ENCODE data around the gene SLX9. TPM values are rescaled to one million over a fixed set of nuclear protein-coding genes. Genes with fewer than 3 reads are reported as not detected.

Gene SLX9
- polyA plus RNA-seq, 1 of the 3 experiments (the other 2 are of a cell fraction) = 42.9 TPM

DNA sequence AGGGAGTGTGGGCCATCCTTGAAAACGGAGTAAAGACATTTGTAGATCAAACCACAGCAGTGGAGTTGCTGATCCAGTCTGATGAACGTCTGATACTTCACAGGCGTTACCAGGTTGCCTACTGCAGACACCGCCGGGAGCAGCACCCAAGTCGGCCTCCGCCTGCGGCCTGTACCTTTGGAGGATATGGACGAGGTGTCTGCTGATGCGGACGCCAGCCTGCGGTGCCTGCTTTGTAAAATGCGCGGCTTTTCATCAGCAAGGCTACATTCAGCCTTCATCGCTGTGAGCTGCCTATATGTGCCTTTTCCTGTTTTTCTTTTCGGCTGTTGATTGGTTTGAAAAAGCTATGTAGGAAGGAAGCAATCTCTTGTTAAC lies 16.0 kb downstream of the SLX9 start:
- Histone ChIP-seq H3K4me1 (ENCODE audit: control insufficient read depth in 1 of 2, insufficient read depth in 2 of 2, low read depth in 1 of 2, low read length in 1 of 2) (peaks cover 0 to 14% of the 10 kb centered on the region in 2 experiments; a peak in 2 of 4 replicates), H3K4me2 (no peak overlapping the region), H3K79me2 (ENCODE audit: insufficient read depth) (peaks cover 44% of the 10 kb centered on the region; the same call in 1 of the 2 replicates), H3K27me3 (ENCODE audit: insufficient read depth) (no peaks in the 10 kb centered on the region), H3K9ac (no peak overlapping the region), H2AFZ (ENCODE audit: low read depth) (no peak overlapping the region), H3F3A (replicated peaks; ENCODE audit: insufficient read depth) (peaks cover under 1% of the 10 kb centered on the region), H3K9me3 (no peaks in the 10 kb centered on the region), H3K36me3 (replicated peaks in 1 of 2; ENCODE audit: control insufficient read depth in 1 of 2, insufficient read depth in 2 of 2, low read length in 1 of 2) (peaks cover 8 to 54% of the 10 kb centered on the region in 2 experiments), H3K4me3 (ENCODE audit: low read depth in 2 of 2, low read length in 1 of 2) (no peak overlapping the region), H4K20me1 (ENCODE audit: insufficient read depth) (no peaks in the 10 kb centered on the region), H3K27ac (ENCODE audit: low read depth in 2 of 2, low read length in 1 of 2) (no peak overlapping the region), H3K9me2 (no peaks in the 10 kb centered on the region)
- WGBS (ENCODE audit: low lambda C conversion rate) = 90% methylated on average over 15 of the region's 16 CpGs
- ChIA-PET POLR2A (no interaction called here), CTCF (interaction anchor here (1.0 to 16.8 kb wide), 5 partner anchors 16 to 337 kb away, joined by 3 to 357 read pairs (median 3); partner anchors contain the start of genes SLX9 and UBE2G2)
- no peak for TF ChIP-seq JUND (IDR thresholded peaks at IDR 0.05)
- TF ChIP-seq SIN3A (IDR thresholded peaks at IDR 0.05; ENCODE audit: borderline replicate concordance, low read depth, low read length) = no peak
- no peak for TF ChIP-seq ELF1 (IDR thresholded peaks at IDR 0.05)
- TF ChIP-seq CHD2 (IDR thresholded peaks at IDR 0.05; ENCODE audit: low read length, partially characterized antibody) = no peak
- TF ChIP-seq FOXJ3 (CRISPR knock-in tag; IDR thresholded peaks at IDR 0.05) = no peak
- TF ChIP-seq FOSL2 (IDR thresholded peaks at IDR 0.05; ENCODE audit: borderline replicate concordance, low read depth) = no peak
- TF ChIP-seq, protein P1, sequence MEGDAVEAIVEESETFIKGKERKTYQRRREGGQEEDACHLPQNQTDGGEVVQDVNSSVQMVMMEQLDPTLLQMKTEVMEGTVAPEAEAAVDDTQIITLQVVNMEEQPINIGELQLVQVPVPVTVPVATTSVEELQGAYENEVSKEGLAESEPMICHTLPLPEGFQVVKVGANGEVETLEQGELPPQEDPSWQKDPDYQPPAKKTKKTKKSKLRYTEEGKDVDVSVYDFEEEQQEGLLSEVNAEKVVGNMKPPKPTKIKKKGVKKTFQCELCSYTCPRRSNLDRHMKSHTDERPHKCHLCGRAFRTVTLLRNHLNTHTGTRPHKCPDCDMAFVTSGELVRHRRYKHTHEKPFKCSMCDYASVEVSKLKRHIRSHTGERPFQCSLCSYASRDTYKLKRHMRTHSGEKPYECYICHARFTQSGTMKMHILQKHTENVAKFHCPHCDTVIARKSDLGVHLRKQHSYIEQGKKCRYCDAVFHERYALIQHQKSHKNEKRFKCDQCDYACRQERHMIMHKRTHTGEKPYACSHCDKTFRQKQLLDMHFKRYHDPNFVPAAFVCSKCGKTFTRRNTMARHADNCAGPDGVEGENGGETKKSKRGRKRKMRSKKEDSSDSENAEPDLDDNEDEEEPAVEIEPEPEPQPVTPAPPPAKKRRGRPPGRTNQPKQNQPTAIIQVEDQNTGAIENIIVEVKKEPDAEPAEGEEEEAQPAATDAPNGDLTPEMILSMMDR (IDR thresholded peaks at IDR 0.05) = no peak
- TF ChIP-seq NFIC (IDR thresholded peaks at IDR 0.05; ENCODE audit: borderline replicate concordance) = no peak
- TF ChIP-seq GABPA (IDR thresholded peaks at IDR 0.05; ENCODE audit: low read depth) = no peak
- no peak for TF ChIP-seq RCOR1 (IDR thresholded peaks at IDR 0.05; ENCODE audit: low read length)
- no peak for TF ChIP-seq POLR2AphosphoS5 (IDR thresholded peaks at IDR 0.05; ENCODE audit: low read depth, low read length)
- no peak for TF ChIP-seq SMC3 (IDR thresholded peaks at IDR 0.05; ENCODE audit: low read depth, low read length)
- no peak for TF ChIP-seq TAF1 (IDR thresholded peaks at IDR 0.05; ENCODE audit: borderline replicate concordance, low read depth, low read length)
- no peak for TF ChIP-seq MEF2A (IDR thresholded peaks at IDR 0.05; ENCODE audit: borderline replicate concordance, low read depth)
- no peak for TF ChIP-seq RAD21 (IDR thresholded peaks at IDR 0.05; ENCODE audit: low read length)
- no peak for DNase-seq

DNA sequence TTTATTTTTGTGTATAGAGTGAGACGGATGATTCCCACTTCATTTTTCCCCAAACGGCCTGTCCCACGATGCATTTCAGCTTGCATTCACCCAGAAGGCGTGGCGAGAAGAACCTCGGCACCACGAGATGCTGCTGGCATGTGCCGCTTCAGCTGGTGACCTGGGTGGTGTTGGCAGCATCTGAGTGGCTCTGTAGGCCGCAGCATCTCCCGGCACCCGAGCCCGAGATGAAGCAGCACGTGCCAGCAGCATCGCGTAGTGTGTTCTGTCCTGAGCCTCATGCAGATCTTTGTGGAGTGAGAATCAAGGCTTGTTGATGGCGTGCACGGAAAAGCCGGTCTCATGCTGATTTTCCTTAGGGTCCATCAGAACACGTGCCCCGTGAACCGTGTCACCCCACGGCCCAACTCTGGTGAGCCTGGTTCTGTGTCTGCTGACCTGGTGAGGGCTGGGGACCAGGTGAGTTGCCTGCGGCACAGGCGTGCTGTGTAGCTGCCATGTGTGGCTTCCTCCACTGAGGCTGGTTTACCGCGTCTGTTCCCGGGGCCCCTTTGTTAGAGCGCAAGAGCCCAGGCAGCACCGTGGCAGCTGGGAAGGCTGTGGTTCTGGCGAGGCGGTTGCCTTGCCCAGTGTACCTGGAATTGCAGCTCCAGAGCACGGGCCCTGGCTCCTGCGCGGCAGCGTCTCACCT lies 16.7 kb downstream of the SLX9 start:
- no peak for DNase-seq
- Histone ChIP-seq H4K20me1 (ENCODE audit: insufficient read depth) (no peaks in the 10 kb centered on the region), H3K79me2 (ENCODE audit: insufficient read depth) (peaks cover 38% of the 10 kb centered on the region; the same call in 1 of the 2 replicates), H3K4me2 (no peak overlapping the region), H3K9me2 (no peaks in the 10 kb centered on the region), H3K9me3 (no peaks in the 10 kb centered on the region), H2AFZ (ENCODE audit: low read depth) (no peak overlapping the region), H3K27me3 (ENCODE audit: insufficient read depth) (no peaks in the 10 kb centered on the region), H3F3A (replicated peaks; ENCODE audit: insufficient read depth) (peaks cover 7% of the 10 kb centered on the region), H3K9ac (no peak overlapping the region), H3K27ac (ENCODE audit: low read depth in 2 of 2, low read length in 1 of 2) (no peak overlapping the region), H3K4me3 (ENCODE audit: low read depth in 2 of 2, low read length in 1 of 2) (no peak overlapping the region), H3K4me1 (ENCODE audit: control insufficient read depth in 1 of 2, insufficient read depth in 2 of 2, low read depth in 1 of 2, low read length in 1 of 2) (peaks cover 0 to 14% of the 10 kb centered on the region in 2 experiments; a peak in 3 of 4 replicates), H3K36me3 (replicated peaks in 1 of 2; ENCODE audit: control insufficient read depth in 1 of 2, insufficient read depth in 2 of 2, low read length in 1 of 2) (peaks cover 14 to 52% of the 10 kb centered on the region in 2 experiments)
- WGBS (ENCODE audit: low lambda C conversion rate) = 92% methylated on average over 16 of the region's 35 CpGs
- ChIA-PET CTCF (interaction anchor here (1.0 to 16.8 kb wide), 5 partner anchors 121 to 336 kb away, joined by 3 to 357 read pairs (median 3); no protein-coding TSS in a partner anchor), POLR2A (no interaction called here)
- TF ChIP-seq, protein P2, sequence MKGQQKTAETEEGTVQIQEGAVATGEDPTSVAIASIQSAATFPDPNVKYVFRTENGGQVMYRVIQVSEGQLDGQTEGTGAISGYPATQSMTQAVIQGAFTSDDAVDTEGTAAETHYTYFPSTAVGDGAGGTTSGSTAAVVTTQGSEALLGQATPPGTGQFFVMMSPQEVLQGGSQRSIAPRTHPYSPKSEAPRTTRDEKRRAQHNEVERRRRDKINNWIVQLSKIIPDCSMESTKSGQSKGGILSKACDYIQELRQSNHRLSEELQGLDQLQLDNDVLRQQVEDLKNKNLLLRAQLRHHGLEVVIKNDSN (IDR thresholded peaks at IDR 0.05; ENCODE audit: borderline replicate concordance, low read depth) = no peak
- TF ChIP-seq, protein P3, sequence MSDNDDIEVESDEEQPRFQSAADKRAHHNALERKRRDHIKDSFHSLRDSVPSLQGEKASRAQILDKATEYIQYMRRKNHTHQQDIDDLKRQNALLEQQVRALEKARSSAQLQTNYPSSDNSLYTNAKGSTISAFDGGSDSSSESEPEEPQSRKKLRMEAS (IDR thresholded peaks at IDR 0.05; ENCODE audit: low read depth) = no peak
- TF ChIP-seq EZH2phosphoT487 (IDR thresholded peaks at IDR 0.05; ENCODE audit: borderline replicate concordance, low read depth) = no peak
- TF ChIP-seq FOSL2 (IDR thresholded peaks at IDR 0.05; ENCODE audit: borderline replicate concordance, low read depth) = no peak
- TF ChIP-seq YY1 (IDR thresholded peaks at IDR 0.05; ENCODE audit: low read depth) = no peak
- no peak for TF ChIP-seq MEF2A (IDR thresholded peaks at IDR 0.05; ENCODE audit: borderline replicate concordance, low read depth)
- no peak for TF ChIP-seq FOXJ3 (CRISPR knock-in tag; IDR thresholded peaks at IDR 0.05)
- TF ChIP-seq, protein P4, sequence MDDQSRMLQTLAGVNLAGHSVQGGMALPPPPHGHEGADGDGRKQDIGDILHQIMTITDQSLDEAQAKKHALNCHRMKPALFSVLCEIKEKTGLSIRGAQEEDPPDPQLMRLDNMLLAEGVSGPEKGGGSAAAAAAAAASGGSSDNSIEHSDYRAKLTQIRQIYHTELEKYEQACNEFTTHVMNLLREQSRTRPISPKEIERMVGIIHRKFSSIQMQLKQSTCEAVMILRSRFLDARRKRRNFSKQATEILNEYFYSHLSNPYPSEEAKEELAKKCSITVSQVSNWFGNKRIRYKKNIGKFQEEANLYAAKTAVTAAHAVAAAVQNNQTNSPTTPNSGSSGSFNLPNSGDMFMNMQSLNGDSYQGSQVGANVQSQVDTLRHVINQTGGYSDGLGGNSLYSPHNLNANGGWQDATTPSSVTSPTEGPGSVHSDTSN (IDR thresholded peaks at IDR 0.05) = no peak

Data from SK-N-SH (cell line).